DND-41 (cell line): ENCODE results near the gene SPSB1.
A peak's percentile ranks its signal among the peaks of the same experiment; 100 is the strongest.

Source experiments
- ATAC-seq: fragments of 200-7000 bp; cut with Tn5 transposase; 3 replicates; pipeline ENCODE4 v1.9.1; 2021; ENCODE audit warnings: low read depth; ENCODE audit not compliant: insufficient read depth
- DNase-seq: peaks from one replicate; pipeline ENCODE4 v3.0.0-alpha.2; 2020
- H2AFZ ChIP-seq: 2 replicates; pipeline ENCODE4 v1.6.0; 2012; ENCODE audit warnings: low read depth, low read length
- H3K27ac ChIP-seq: 2 replicates; pipeline ENCODE4 v1.5.1; 2012; ENCODE audit warnings: low read length, inconsistent platforms
- H3K27me3 ChIP-seq: fragments of 200-600 bp; sonication (generic); 2 replicates; pipeline ENCODE4 v1.6.0; 2012; ENCODE audit warnings: low read length, mild to moderate bottlenecking, inconsistent platforms; ENCODE audit not compliant: insufficient read depth, poor library complexity
- H3K36me3 ChIP-seq: 2 replicates; pipeline ENCODE4 v1.5.1; 2012; ENCODE audit warnings: low read length, inconsistent platforms; ENCODE audit not compliant: insufficient read depth
- H3K4me1 ChIP-seq: 2 replicates; pipeline ENCODE4 v1.5.1; 2012; ENCODE audit warnings: mild to moderate bottlenecking, low read length; ENCODE audit not compliant: insufficient read depth
- H3K4me2 ChIP-seq: 2 replicates; pipeline ENCODE4 v1.6.0; 2012; ENCODE audit warnings: mild to moderate bottlenecking, moderate library complexity, low read length, inconsistent platforms; ENCODE audit not compliant: insufficient read depth
- H3K4me3 ChIP-seq, 2 experiments: fragments of 200-600 bp in 1 of 2; shearing (Covaris generic) in 1 of 2; 2 replicates each; pipeline ENCODE4 v1.5.1; 2012 to 2016; ENCODE audit warnings: inconsistent platforms in 2 of 2, low read length in 2 of 2, mild to moderate bottlenecking in 2 of 2, low read depth in 1 of 2, moderate library complexity in 1 of 2
- H3K79me2 ChIP-seq: 2 replicates; pipeline ENCODE4 v1.6.0; 2012; ENCODE audit warnings: low read length, inconsistent platforms; ENCODE audit not compliant: insufficient read depth
- H3K9ac ChIP-seq: 2 replicates; pipeline ENCODE4 v1.6.0; 2012; ENCODE audit warnings: low read depth, mild to moderate bottlenecking, inconsistent platforms, low read length, moderate library complexity
- H3K9me3 ChIP-seq: 2 replicates; pipeline ENCODE4 v1.5.1; 2012; ENCODE audit warnings: low read length, moderate library complexity, mild to moderate bottlenecking, inconsistent platforms; ENCODE audit not compliant: insufficient read depth, severe bottlenecking
- H4K20me1 ChIP-seq: 2 replicates; pipeline ENCODE4 v1.6.0; 2012; ENCODE audit warnings: low read length; ENCODE audit not compliant: insufficient read depth
- EZH2 ChIP-seq: IDR thresholded peaks from 3 replicates; pipeline ENCODE4 v1.6.1; 2012; ENCODE audit warnings: borderline replicate concordance, low read depth, mild to moderate bottlenecking, moderate library complexity, low read length, inconsistent platforms; ENCODE audit not compliant: severe bottlenecking
- TF ChIP-seq, protein P1 (sequence below): IDR thresholded peaks from 2 replicates; pipeline ENCODE4 v1.5.1; 2012; ENCODE audit warnings: borderline replicate concordance, low read length, moderate library complexity, mild to moderate bottlenecking; ENCODE audit not compliant: poor library complexity, severe bottlenecking; ENCODE audit errors: extremely low read depth

SPSB1 gene

DNA sequence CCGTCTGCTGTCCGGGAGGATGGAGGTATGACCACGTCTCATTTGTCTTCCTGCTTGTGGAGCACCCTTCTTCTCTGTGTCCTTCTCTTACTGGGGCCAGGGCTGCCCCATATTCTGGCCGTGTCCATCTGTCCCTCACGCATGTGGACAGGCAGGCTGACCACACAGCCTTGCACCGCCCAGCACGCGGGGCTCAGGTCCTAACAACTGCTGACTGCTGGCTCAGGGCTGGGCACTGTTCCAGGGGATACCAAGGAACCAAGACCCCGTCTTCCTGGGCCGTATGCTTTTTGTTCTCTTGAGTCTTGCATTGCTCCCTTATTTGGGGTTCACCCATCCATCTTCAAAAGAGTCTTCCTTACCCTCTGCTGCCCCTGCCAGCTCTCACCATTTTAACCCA, 17.5 kb upstream of the SPSB1 start:
- no peaks in the 10 kb centered on the region for H3K79me2 ChIP-seq
- no peak for DNase-seq
- no peak for ATAC-seq
- H3K9me3 ChIP-seq: no peaks in the 10 kb centered on the region
- TF ChIP-seq EZH2: no peak
- TF ChIP-seq, protein P1, sequence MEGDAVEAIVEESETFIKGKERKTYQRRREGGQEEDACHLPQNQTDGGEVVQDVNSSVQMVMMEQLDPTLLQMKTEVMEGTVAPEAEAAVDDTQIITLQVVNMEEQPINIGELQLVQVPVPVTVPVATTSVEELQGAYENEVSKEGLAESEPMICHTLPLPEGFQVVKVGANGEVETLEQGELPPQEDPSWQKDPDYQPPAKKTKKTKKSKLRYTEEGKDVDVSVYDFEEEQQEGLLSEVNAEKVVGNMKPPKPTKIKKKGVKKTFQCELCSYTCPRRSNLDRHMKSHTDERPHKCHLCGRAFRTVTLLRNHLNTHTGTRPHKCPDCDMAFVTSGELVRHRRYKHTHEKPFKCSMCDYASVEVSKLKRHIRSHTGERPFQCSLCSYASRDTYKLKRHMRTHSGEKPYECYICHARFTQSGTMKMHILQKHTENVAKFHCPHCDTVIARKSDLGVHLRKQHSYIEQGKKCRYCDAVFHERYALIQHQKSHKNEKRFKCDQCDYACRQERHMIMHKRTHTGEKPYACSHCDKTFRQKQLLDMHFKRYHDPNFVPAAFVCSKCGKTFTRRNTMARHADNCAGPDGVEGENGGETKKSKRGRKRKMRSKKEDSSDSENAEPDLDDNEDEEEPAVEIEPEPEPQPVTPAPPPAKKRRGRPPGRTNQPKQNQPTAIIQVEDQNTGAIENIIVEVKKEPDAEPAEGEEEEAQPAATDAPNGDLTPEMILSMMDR: no peak
- no peaks in the 10 kb centered on the region for H3K27me3 ChIP-seq
- 0 out of 2 replicates have a peak, but pooled peaks cover 4% of the 10 kb centered on the region for H3K36me3 ChIP-seq
- no peak overlapping the region for H3K4me3 ChIP-seq
- no peak overlapping the region for H3K9ac ChIP-seq
- H3K4me2 ChIP-seq: peak overlapping the region; percentile 14; the same call in 1 of the 2 replicates
- H3K4me1 ChIP-seq: peaks cover 42% of the 10 kb centered on the region
- no peak overlapping the region for H2AFZ ChIP-seq
- no peaks in the 10 kb centered on the region for H4K20me1 ChIP-seq
- peak overlapping the region; percentile 13 for H3K27ac ChIP-seq

GRCh38 chr1:9275567-9276034, 17.1 kb upstream of the SPSB1 start:
- ATAC-seq: peak; percentile 79
- peak; percentile 87 for DNase-seq

GRCh38 chr1:9278116-9278515, 14.6 kb upstream of the SPSB1 start:
- H4K20me1 ChIP-seq: no peaks in the 10 kb centered on the region
- H3K4me2 ChIP-seq: peak overlapping the region; percentile 54; the same call in 1 of the 2 replicates
- H3K4me1 ChIP-seq: peaks cover 71% of the 10 kb centered on the region
- peak overlapping the region; percentile 99 for H3K27ac ChIP-seq
- no peaks in the 10 kb centered on the region for H3K27me3 ChIP-seq
- H3K9ac ChIP-seq: peak overlapping the region; percentile 55
- no peaks in the 10 kb centered on the region for H3K9me3 ChIP-seq
- H3K4me3 ChIP-seq: no peak overlapping the region
- DNase-seq (no peak), ATAC-seq (no peak)
- TF ChIP-seq EZH2: no peak
- TF ChIP-seq, protein P1: no peak
- no peaks in the 10 kb centered on the region for H3K79me2 ChIP-seq
- peak overlapping the region; percentile 40; the same call in 1 of the 2 replicates for H2AFZ ChIP-seq
- H3K36me3 ChIP-seq: no peaks in the 10 kb centered on the region

More at GRCh38 chr1:9275567-9276034, 17.1 kb upstream of the SPSB1 start:
- Histone ChIP-seq H3K27ac (peak overlapping the region; percentile 38), H3K4me2 (peak overlapping the region; percentile 14; the same call in 1 of the 2 replicates), H4K20me1 (no peaks in the 10 kb centered on the region), H3K4me3 (no peak overlapping the region), H3K4me1 (peaks cover 46% of the 10 kb centered on the region), H3K36me3 (no peaks in the 10 kb centered on the region), H3K9me3 (no peaks in the 10 kb centered on the region), H3K27me3 (no peaks in the 10 kb centered on the region), H3K79me2 (no peaks in the 10 kb centered on the region), H2AFZ (no peak overlapping the region), H3K9ac (no peak overlapping the region)
- TF ChIP-seq, protein P1: no peak
- TF ChIP-seq EZH2: no peak
